Choroid plexus epithelial cell (primary cell): Measurements from ENCODE around the gene IMMP2L.

Source experiments
- DNase-seq: peaks from one replicate; pipeline ENCODE4 v3.0.0-alpha.2; 2010; ENCODE audit warnings: low read depth
- H3K4me3 ChIP-seq: 2 replicates; pipeline ENCODE4 v1.5.1; 2011; ENCODE audit warnings: low read depth, mild to moderate bottlenecking, control low read depth, low read length, moderate library complexity
- CTCF ChIP-seq: conservative IDR thresholded peaks from 2 replicates; pipeline ENCODE4 v1.5.1; 2011; ENCODE audit warnings: low read depth, mild to moderate bottlenecking, control low read depth, inconsistent platforms, low read length, moderate library complexity

Gene IMMP2L

DNA sequence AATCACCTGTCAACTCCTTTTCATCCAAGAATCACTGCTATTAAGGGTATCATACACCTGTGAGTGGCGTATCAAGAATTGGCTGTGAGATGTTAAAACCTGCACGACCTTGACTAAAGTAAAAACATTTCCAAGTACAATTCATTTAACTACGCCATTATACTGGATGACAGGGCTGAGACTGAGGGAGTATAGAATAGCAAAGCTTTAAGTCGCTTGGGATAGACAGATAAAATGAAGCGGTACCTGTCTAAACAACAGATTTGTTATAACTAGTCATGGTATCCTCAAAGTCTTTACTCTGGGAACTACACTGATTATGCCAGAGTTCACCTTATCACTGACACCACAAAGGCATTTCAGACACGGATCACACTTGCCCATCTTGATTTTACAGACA, 837.5 kb downstream of the IMMP2L start:
- no peak for DNase-seq
- H3K4me3 ChIP-seq: no peak overlapping the region
- no peak for TF ChIP-seq CTCF

GRCh38 chr7:110721395-110721794, 840.9 kb downstream of the IMMP2L start:
- no peak overlapping the region for H3K4me3 ChIP-seq
- DNase-seq: no peak
- no peak for TF ChIP-seq CTCF

DNA sequence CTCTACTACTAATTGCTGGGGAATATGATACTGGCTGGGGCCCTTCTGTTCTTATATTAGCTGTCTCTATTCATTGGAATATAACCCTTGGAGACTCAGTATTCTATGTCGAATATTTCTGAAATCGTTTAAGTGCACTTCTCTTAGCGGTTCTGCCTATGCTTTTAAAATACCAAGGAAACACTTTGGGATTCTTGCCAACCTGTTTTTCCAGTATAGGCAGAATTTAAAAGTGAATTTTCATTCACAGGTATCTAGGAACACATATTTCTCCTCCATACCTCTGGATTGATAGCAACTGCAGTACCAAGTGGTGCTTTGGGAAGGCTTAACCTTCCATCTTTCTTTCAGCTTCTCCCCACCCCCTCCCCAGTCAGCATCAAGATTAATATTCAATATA, 841.7 kb downstream of the IMMP2L start:
- no peak for TF ChIP-seq CTCF

GRCh38 chr7:110719741-110720140, 842.6 kb downstream of the IMMP2L start:
- no peak for TF ChIP-seq CTCF
- H3K4me3 ChIP-seq: no peak overlapping the region
- DNase-seq: no peak

More for the DNA sequence above, 841.7 kb downstream of the IMMP2L start:
- no peak overlapping the region for H3K4me3 ChIP-seq
- no peak for DNase-seq

DNA sequence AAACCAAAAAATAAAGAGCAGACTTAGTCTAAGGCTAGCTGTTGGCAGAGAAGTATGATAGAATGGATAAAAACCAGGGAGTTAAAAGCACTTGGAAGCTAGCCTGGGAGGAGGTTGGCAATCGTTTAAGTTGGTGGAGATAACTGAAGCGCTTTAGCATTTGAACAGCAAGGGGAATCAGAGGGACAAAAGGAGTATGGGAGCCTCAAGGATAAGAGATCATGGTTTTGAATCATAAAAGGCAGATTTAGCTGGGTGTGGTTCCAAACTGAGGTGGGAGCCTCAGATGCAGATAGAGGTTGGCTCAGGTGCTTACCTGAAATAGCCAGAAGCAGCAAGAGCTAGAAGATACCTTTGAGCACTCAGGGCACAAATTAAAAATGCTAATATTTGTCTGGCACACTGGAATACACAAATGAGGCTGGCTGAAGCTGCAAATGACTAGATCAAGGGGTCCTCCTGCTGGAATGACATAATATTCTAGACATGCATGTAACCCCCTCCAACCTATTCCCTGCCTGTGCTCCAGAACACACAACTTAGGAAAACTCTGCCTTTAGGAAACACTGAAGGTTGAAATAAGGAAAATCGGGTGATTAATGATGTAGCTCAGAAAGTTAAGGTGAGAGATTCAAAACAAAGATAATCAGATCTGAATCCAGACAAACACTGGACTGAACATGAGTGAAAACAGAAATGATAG, 843.6 kb downstream of the IMMP2L start:
- no peak for DNase-seq
- H3K4me3 ChIP-seq: no peak overlapping the region
- TF ChIP-seq CTCF: no peak

DNA sequence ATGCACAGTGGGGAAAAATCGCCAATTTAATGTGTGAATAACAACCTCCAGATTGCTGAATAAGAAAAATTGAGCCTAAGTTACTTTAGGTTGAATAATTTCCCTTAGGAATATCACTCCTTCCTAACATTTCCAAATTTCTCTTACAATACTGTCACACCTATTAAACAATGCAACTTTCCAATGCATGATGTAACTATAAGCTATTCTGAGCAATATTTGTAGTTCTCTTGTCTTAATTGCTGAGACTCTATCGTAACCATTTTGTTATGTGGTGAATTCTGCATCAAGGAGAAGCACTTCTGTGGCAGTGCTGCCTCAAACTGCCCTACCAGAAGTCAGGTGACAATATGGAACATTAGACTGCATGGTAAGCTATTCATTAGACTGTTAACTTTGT, 858.1 kb downstream of the IMMP2L start:
- no peak for DNase-seq
- no peak overlapping the region for H3K4me3 ChIP-seq
- TF ChIP-seq CTCF: no peak

- peak; percentile 2 for DNase-seq
- TF ChIP-seq CTCF: no peak
- H3K4me3 ChIP-seq: no peak overlapping the region
These were observed 863.7 kb downstream of the IMMP2L start for GRCh38 chr7:110698576-110698975.
